ENCODE data around the gene HAUS2.

HAUS2 gene

GRCh38 chr15:42591238-42591934 lies 42.7 kb downstream of the HAUS2 start:
- H3K36me3 ChIP-seq (replicated peaks; ENCODE audit: insufficient read depth, low read length): no peaks in the 10 kb centered on the region; the same call in 1 of the 2 replicates
- no peak overlapping the region for H3K27ac ChIP-seq (ENCODE audit: low read length)
- DNase-seq: no peak
- TF ChIP-seq EZH2phosphoT487 (IDR thresholded peaks at IDR 0.05; ENCODE audit: low read length) (no peak), EZH2 (optimal IDR thresholded peaks at IDR 0.05; ENCODE audit: low read depth, low read length) (no peak)
- TF ChIP-seq, protein P1, sequence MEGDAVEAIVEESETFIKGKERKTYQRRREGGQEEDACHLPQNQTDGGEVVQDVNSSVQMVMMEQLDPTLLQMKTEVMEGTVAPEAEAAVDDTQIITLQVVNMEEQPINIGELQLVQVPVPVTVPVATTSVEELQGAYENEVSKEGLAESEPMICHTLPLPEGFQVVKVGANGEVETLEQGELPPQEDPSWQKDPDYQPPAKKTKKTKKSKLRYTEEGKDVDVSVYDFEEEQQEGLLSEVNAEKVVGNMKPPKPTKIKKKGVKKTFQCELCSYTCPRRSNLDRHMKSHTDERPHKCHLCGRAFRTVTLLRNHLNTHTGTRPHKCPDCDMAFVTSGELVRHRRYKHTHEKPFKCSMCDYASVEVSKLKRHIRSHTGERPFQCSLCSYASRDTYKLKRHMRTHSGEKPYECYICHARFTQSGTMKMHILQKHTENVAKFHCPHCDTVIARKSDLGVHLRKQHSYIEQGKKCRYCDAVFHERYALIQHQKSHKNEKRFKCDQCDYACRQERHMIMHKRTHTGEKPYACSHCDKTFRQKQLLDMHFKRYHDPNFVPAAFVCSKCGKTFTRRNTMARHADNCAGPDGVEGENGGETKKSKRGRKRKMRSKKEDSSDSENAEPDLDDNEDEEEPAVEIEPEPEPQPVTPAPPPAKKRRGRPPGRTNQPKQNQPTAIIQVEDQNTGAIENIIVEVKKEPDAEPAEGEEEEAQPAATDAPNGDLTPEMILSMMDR (IDR thresholded peaks at IDR 0.05; ENCODE audit: low read length): peak; percentile 46
- no peaks in the 10 kb centered on the region for H3K9me2 ChIP-seq (replicated peaks; ENCODE audit: insufficient read depth, low read length)
- H3K9ac ChIP-seq (ENCODE audit: low read length): no peak overlapping the region
- peaks cover 42% of the 10 kb centered on the region for H3K79me2 ChIP-seq (ENCODE audit: low read length)
- no peak overlapping the region for H2AFZ ChIP-seq (ENCODE audit: low read length)
- no peaks in the 10 kb centered on the region for H3K27me3 ChIP-seq (replicated peaks; ENCODE audit: insufficient read depth, low read length)
- H3F3A ChIP-seq (ENCODE audit: insufficient read depth, low read length): no peaks in the 10 kb centered on the region
- no peak overlapping the region for H3K4me2 ChIP-seq (ENCODE audit: low read depth, low read length)
- H3K9me3 ChIP-seq (replicated peaks; ENCODE audit: insufficient read depth, low read length): no peaks in the 10 kb centered on the region
- no peak overlapping the region for H3K4me3 ChIP-seq (ENCODE audit: low read length)
- no peaks in the 10 kb centered on the region for H3K4me1 ChIP-seq (ENCODE audit: low read length)
- no peaks in the 10 kb centered on the region for H4K20me1 ChIP-seq (ENCODE audit: insufficient read depth, low read length)

GRCh38 chr15:42592716-42593115 lies 44.1 kb downstream of the HAUS2 start:
- TF ChIP-seq, protein P1 (IDR thresholded peaks at IDR 0.05; ENCODE audit: low read length): no peak
- TF ChIP-seq EZH2 (optimal IDR thresholded peaks at IDR 0.05; ENCODE audit: low read depth, low read length): no peak
- TF ChIP-seq EZH2phosphoT487 (IDR thresholded peaks at IDR 0.05; ENCODE audit: low read length): no peak
- no peak overlapping the region for H3K9ac ChIP-seq (ENCODE audit: low read length)
- no peaks in the 10 kb centered on the region for H3K27me3 ChIP-seq (replicated peaks; ENCODE audit: insufficient read depth, low read length)
- H4K20me1 ChIP-seq (ENCODE audit: insufficient read depth, low read length): no peaks in the 10 kb centered on the region
- H3K9me3 ChIP-seq (replicated peaks; ENCODE audit: insufficient read depth, low read length): no peaks in the 10 kb centered on the region
- no peaks in the 10 kb centered on the region for H3K4me1 ChIP-seq (ENCODE audit: low read length)
- no peaks in the 10 kb centered on the region for H3F3A ChIP-seq (ENCODE audit: insufficient read depth, low read length)
- H3K4me2 ChIP-seq (ENCODE audit: low read depth, low read length): no peak overlapping the region
- no peaks in the 10 kb centered on the region; the same call in 1 of the 2 replicates for H3K36me3 ChIP-seq (replicated peaks; ENCODE audit: insufficient read depth, low read length)
- H3K27ac ChIP-seq (ENCODE audit: low read length): no peak overlapping the region
- no peaks in the 10 kb centered on the region for H3K9me2 ChIP-seq (replicated peaks; ENCODE audit: insufficient read depth, low read length)
- H2AFZ ChIP-seq (ENCODE audit: low read length): no peak overlapping the region
- peaks cover 52% of the 10 kb centered on the region for H3K79me2 ChIP-seq (ENCODE audit: low read length)
- no peak for DNase-seq
- no peak overlapping the region for H3K4me3 ChIP-seq (ENCODE audit: low read length)

GRCh38 chr15:42593143-42593542 lies 44.5 kb downstream of the HAUS2 start:
- H3K9ac ChIP-seq (ENCODE audit: low read length): no peak overlapping the region
- H4K20me1 ChIP-seq (ENCODE audit: insufficient read depth, low read length): no peaks in the 10 kb centered on the region
- H3K27me3 ChIP-seq (replicated peaks; ENCODE audit: insufficient read depth, low read length): no peaks in the 10 kb centered on the region
- DNase-seq: no peak
- no peaks in the 10 kb centered on the region for H3K9me3 ChIP-seq (replicated peaks; ENCODE audit: insufficient read depth, low read length)
- H3K79me2 ChIP-seq (ENCODE audit: low read length): peaks cover 48% of the 10 kb centered on the region
- no peak overlapping the region for H3K27ac ChIP-seq (ENCODE audit: low read length)
- H3K4me2 ChIP-seq (ENCODE audit: low read depth, low read length): no peak overlapping the region
- TF ChIP-seq, protein P1 (IDR thresholded peaks at IDR 0.05; ENCODE audit: low read length): no peak
- TF ChIP-seq EZH2 (optimal IDR thresholded peaks at IDR 0.05; ENCODE audit: low read depth, low read length) (no peak), EZH2phosphoT487 (IDR thresholded peaks at IDR 0.05; ENCODE audit: low read length) (no peak)
- no peak overlapping the region for H3K4me3 ChIP-seq (ENCODE audit: low read length)
- H3K9me2 ChIP-seq (replicated peaks; ENCODE audit: insufficient read depth, low read length): no peaks in the 10 kb centered on the region
- no peaks in the 10 kb centered on the region for H3F3A ChIP-seq (ENCODE audit: insufficient read depth, low read length)
- H2AFZ ChIP-seq (ENCODE audit: low read length): no peak overlapping the region
- H3K36me3 ChIP-seq (replicated peaks; ENCODE audit: insufficient read depth, low read length): no peaks in the 10 kb centered on the region; the same call in 1 of the 2 replicates
- H3K4me1 ChIP-seq (ENCODE audit: low read length): no peaks in the 10 kb centered on the region

All from MM.1S (cell line).